A549 treated with AZD9567 at 1 μM for 4 hours (cell line): Measurements from ENCODE around the gene RIT1. TPM values are rescaled to one million over a fixed set of nuclear protein-coding genes. Genes with fewer than 3 reads are reported as not detected.

Source experiments
- total RNA-seq: library from RNA; stranded (reverse); fragments of 200-300 nt; extraction: Qiagen RNA extraction; gene quantifications from 5 replicates; pipeline ENCODE4 v1.2.3, GENCODE V29; 2022; ENCODE audit not compliant: insufficient read depth

Gene RIT1, protein sequence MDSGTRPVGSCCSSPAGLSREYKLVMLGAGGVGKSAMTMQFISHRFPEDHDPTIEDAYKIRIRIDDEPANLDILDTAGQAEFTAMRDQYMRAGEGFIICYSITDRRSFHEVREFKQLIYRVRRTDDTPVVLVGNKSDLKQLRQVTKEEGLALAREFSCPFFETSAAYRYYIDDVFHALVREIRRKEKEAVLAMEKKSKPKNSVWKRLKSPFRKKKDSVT
- 11.4 to 22.1 TPM (median 20.9 TPM) in 5 replicates for total RNA-seq

GRCh38 chr1:155911156-155912055 is at the start of gene RIT1:
Gene RIT1 (minus strand): TSS chr1:155911349. CDS start chr1:155910761, 588 bp downstream.

DNA sequence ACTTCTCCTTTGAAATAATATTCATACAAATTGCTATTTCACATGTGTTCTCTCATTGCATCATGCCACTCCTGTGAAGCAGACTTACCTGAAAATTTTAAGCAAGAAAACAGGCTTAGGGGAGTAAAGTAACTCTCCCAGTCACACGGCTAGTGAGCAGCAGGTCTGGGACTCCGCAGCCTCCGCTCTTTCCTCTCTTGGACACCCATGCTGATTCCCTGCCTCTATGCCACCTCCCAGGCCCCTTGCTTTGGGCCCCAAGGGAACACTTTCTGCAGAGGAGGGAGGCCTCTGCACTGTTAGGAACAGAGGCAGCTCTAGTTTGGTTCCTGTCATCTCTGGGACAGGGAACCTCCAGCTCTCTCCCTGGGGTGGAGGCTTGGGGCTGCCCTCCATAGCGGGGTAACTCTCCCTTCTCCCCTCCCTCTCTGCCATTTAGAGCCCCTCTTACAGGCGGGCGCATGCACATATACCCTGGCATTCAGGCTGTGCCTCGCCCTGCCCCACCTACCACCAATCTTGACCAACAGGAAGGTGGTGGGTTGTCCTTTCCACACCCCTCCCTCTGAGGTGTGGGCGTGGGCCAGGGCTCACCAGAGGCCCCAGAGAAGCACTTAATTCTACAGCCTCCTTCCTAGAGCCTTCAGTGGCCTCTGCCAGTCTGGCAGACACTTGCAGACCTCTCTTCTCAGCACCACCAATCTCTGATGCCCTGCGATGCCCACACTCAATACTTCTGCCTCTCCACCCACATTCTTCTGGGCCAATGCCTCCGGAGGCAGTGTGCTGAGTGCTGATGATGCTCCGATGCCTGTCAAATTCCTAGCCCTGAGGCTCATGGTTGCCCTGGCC is 30.1 kb upstream of the RIT1 start, which contains the start of gene RXFP4:
Gene RXFP4 (plus strand): TSS at position 646 of the 852 bp plus-strand sequence. CDS start 72 bp downstream, at position 718.

GRCh38 chr1:155934097-155934935 is 23.2 kb upstream of the RIT1 start, which contains the start of gene KHDC4:
Gene KHDC4 (minus strand): TSS chr1:155934413. CDS start chr1:155934373, 40 bp downstream.

GRCh38 chr1:155859234-155859829 is 51.8 kb downstream of the RIT1 start, which contains the start of gene SYT11:
Gene SYT11 (plus strand): TSS chr1:155859567. CDS start chr1:155859762, 195 bp downstream.

GRCh38 chr1:155856975-155857930 is 53.9 kb downstream of the RIT1 start, which contains the start of gene GON4L:
Gene GON4L (minus strand): TSS chr1:155857214. CDS start chr1:155853780, 3,434 bp downstream.

Other genes starting within 250 kb of the RIT1 start
- gene YY1AP1, start 222.6 kb downstream of the RIT1 start, total RNA-seq: 44.0 to 46.5 TPM (median 46.0 TPM) in 5 replicates
- gene DAP3, start 222.3 kb downstream of the RIT1 start, total RNA-seq: 116 to 147 TPM (median 118 TPM) in 5 replicates
- gene GON4L, start 54.1 kb downstream of the RIT1 start, total RNA-seq: 11.3 to 16.5 TPM (median 15.0 TPM) in 5 replicates
- 1.1 to 1.3 TPM (median 1.2 TPM) in 5 replicates for gene SYT11, start 51.8 kb downstream of the RIT1 start, total RNA-seq
- gene KHDC4, start 23.1 kb upstream of the RIT1 start, total RNA-seq: 16.5 to 26.8 TPM (median 24.4 TPM) in 5 replicates
- not detected in 5 replicates for gene RXFP4, start 30.3 kb upstream of the RIT1 start, total RNA-seq
- 28.7 to 34.5 TPM (median 32.0 TPM) in 5 replicates for gene ARHGEF2, start 67.2 kb upstream of the RIT1 start, total RNA-seq
- 256 to 265 TPM (median 262 TPM) in 5 replicates for gene SSR2, start 109.6 kb upstream of the RIT1 start, total RNA-seq
- gene UBQLN4, start 142.4 kb upstream of the RIT1 start, total RNA-seq: 36.3 to 42.3 TPM (median 39.8 TPM) in 5 replicates
- gene LAMTOR2, start 143.4 kb upstream of the RIT1 start, total RNA-seq: 129 to 164 TPM (median 158 TPM) in 5 replicates
- gene RAB25, start 149.8 kb upstream of the RIT1 start, total RNA-seq: not detected in 5 replicates
- 0.82 to 2.4 TPM (median 1.4 TPM) in 5 replicates for gene MEX3A, start 171.1 kb upstream of the RIT1 start, total RNA-seq
- 534 to 757 TPM (median 712 TPM) in 5 replicates for gene LMNA, start 203.4 kb upstream of the RIT1 start, total RNA-seq
- 0.31 to 0.50 TPM (median 0.38 TPM) in 4 of 5 replicates, not detected in the other for gene SEMA4A, start 242.2 kb upstream of the RIT1 start, total RNA-seq